MCF 10A (cell line): ENCODE measurements around the gene LCAT. TPM values are rescaled to one million over a fixed set of nuclear protein-coding genes. Genes with fewer than 3 reads are reported as not detected.
A peak's percentile ranks its signal among the peaks of the same experiment; 100 is the strongest.
"Not testable (repeated sequence)": the region's sequence is repeated elsewhere in the genome, so short reads cannot be mapped to it uniquely, and the experiment has no call there.

Experiments used
- BruUV-seq: library from RNA; stranded (reverse); fragments of 400-500 nt; replicated peaks from 2 replicates; lab custom pipeline; 2021; lab: Mats Ljungman, UMichigan
- CTCF ChIA-PET: fragments of 300-600 bp; sonication (Branson Sonifier 250); formaldehyde crosslinking; extraction: SDS; loops from one replicate; lab custom pipeline; 2021; ENCODE audit warnings: antibody characterized with exemption, inconsistent platforms; lab: Yijun Ruan, JAX
- POLR2A ChIA-PET: fragments of 300-600, 350-650 bp; sonication (Branson Sonifier 250); formaldehyde crosslinking; extraction: SDS; loops from one replicate; lab custom pipeline; 2020; ENCODE audit warnings: antibody characterized with exemption, inconsistent platforms; lab: Yijun Ruan, JAX
- DNase-seq: peaks from one replicate; pipeline ENCODE4 v3.0.0-alpha.2; 2018; ENCODE audit not compliant: unreplicated experiment
- H3K27ac Mint-ChIP-seq: one replicate; pipeline ENCODE4 v1.8.0; 2022; ENCODE audit warnings: mild to moderate bottlenecking, low read depth, mixed read lengths; ENCODE audit not compliant: unreplicated experiment
- H3K27me3 Mint-ChIP-seq: one replicate; pipeline ENCODE4 v1.8.0; 2022; ENCODE audit warnings: mixed read lengths; ENCODE audit not compliant: insufficient read depth, unreplicated experiment
- H3K36me3 Mint-ChIP-seq: one replicate; pipeline ENCODE4 v1.8.0; 2022; ENCODE audit warnings: mild to moderate bottlenecking, moderate library complexity, mixed read lengths; ENCODE audit not compliant: insufficient read depth, unreplicated experiment
- H3K4me1 Mint-ChIP-seq: one replicate; pipeline ENCODE4 v1.8.0; 2022; ENCODE audit warnings: mixed read lengths; ENCODE audit not compliant: insufficient read depth, unreplicated experiment
- H3K4me3 Mint-ChIP-seq: one replicate; pipeline ENCODE4 v1.8.0; 2022; ENCODE audit warnings: mild to moderate bottlenecking, moderate library complexity, mixed read lengths; ENCODE audit not compliant: unreplicated experiment
- H3K9me3 Mint-ChIP-seq: one replicate; pipeline ENCODE4 v1.8.0; 2022; ENCODE audit warnings: mixed read lengths; ENCODE audit not compliant: unreplicated experiment
- intact Hi-C: fragments of 100-400 bp; cut with micrococcal nuclease; formaldehyde crosslinking; loops from 2 replicates; pipeline ENCODE4 v1.14.1; 2022
- total RNA-seq: library from RNA; stranded (reverse); gene quantifications from 2 replicates; pipeline ENCODE4 v1.2.3, GENCODE V29; 2022
- TF ChIP-seq, protein P1 (sequence below): fragments of 200-600 bp; IDR thresholded peaks from one replicate; pipeline ENCODE4 v1.8.0; 2022; ENCODE audit warnings: antibody characterized with exemption, mild to moderate bottlenecking; ENCODE audit not compliant: unreplicated experiment

The LCAT gene
- total RNA-seq, 1 experiment from 2014 or later, result 35.3 TPM

DNA sequence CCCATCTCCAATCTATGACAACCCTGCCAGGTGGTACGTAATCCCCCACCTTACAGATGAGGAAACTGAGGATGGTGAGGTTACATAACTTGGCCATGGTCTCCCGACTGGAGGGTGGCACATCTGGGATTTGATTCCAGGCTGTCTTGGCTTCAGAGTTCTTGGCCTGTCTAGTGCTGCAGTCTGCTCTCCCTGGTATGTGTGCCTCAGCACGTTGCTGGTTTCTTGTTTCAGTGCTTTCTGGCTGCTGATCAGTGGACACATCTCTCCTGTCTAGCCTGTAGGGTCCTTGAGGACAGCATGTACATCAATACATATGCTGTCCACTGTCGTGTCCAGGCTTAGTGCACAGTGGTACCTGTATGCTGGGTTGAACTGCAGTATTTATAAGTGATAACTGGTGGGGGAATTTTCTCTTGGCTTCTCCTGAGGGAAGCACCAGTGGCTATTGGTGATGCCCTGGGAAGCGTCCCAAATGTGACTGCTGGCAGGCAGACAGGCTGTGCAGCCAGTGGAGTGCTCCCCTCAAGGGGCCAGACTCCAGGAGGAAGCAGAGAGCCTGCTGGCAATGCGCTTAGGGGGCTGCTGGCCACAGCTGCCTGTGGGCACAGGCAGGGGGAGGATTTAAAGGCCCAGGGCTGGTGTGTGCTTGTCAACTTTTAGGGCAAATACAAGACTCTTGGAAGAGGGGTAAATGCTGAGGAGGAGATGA, 26.6 kb downstream of the LCAT start:
- DNase-seq, result no peak
- TF ChIP-seq, protein P1, sequence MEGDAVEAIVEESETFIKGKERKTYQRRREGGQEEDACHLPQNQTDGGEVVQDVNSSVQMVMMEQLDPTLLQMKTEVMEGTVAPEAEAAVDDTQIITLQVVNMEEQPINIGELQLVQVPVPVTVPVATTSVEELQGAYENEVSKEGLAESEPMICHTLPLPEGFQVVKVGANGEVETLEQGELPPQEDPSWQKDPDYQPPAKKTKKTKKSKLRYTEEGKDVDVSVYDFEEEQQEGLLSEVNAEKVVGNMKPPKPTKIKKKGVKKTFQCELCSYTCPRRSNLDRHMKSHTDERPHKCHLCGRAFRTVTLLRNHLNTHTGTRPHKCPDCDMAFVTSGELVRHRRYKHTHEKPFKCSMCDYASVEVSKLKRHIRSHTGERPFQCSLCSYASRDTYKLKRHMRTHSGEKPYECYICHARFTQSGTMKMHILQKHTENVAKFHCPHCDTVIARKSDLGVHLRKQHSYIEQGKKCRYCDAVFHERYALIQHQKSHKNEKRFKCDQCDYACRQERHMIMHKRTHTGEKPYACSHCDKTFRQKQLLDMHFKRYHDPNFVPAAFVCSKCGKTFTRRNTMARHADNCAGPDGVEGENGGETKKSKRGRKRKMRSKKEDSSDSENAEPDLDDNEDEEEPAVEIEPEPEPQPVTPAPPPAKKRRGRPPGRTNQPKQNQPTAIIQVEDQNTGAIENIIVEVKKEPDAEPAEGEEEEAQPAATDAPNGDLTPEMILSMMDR, result no peak
- intact Hi-C loops, result loop anchor here (5.0 kb wide), 1 partner anchor 75 kb away; the partner anchor contains the start of gene THAP11
- Mint-ChIP-seq H3K9me3 (no peaks in the 10 kb centered on the region), H3K4me1 (peaks cover 15% of the 10 kb centered on the region), H3K27ac (peak overlapping the region; percentile 65), H3K36me3 (peaks cover 21% of the 10 kb centered on the region), H3K4me3 (no peak overlapping the region), H3K27me3 (no peaks in the 10 kb centered on the region)
- CTCF ChIA-PET, result interaction anchor here (0.8 to 1.7 kb wide), 7 partner anchors 10 to 147 kb away, joined by 3 to 12 read pairs (median 4); no protein-coding TSS in a partner anchor
- POLR2A ChIA-PET, result interaction anchor here (0.7 to 1.6 kb wide), 6 partner anchors 18 to 73 kb away, joined by 3 to 10 read pairs (median 4); partner anchors contain the start of genes PSKH1 and PSMB10
- no TSS peak for BruUV-seq

DNA sequence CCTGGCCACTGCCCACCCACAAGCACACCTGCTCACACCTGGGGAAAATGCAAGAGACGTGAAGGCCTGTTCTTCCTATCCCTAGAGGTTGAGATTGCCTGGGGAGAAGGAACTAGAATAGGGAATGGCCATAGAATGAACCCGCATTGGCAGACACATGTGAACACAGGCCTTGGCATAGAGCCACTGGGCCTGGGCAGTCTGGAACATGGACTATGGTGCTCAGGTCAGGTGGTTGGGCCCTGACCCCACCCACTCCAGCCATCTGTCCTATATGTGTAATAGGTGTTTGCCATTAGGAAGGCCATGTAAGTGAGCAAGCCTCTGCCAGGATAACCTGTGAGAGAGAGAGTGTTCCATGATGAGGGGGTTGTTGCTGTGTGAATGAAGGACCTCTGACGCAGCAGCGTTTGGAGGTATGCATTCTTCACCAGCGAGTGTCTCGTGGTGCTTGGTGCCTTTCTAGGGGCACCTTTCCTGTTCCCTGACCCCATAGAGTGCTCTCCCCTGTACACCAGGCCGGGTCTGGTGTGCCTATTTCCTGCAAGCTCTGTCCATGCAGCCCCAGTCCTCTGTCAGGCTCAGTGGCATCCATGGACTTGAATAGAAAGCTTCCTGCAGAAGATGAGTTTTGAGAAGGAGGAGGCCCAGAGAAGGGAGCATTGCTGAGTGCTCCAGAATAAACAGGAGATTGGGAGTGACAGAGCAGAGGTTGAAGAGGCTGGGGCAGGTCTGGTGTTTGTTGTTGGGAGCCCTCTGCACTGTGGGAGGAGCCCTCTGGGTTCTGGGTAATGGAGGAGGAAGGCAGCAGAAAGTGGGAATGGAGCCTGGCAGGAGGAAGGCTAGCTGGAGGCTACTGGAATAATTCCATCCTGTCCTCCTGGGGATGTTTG, 27.8 kb downstream of the LCAT start:
- peaks cover 21% of the 10 kb centered on the region for H3K36me3 Mint-ChIP-seq
- TF ChIP-seq, protein P1, result no peak
- no peaks in the 10 kb centered on the region for H3K9me3 Mint-ChIP-seq
- intact Hi-C loops, result loop anchor here (5.0 kb wide), 1 partner anchor 74 kb away; the partner anchor contains the start of gene THAP11
- H3K4me3 Mint-ChIP-seq, result no peak overlapping the region
- no peak for DNase-seq
- CTCF ChIA-PET, result interaction anchor here (0.6 to 1.6 kb wide), 8 partner anchors 12 to 607 kb away, joined by 3 to 4 read pairs (median 3); no protein-coding TSS in a partner anchor
- H3K27ac Mint-ChIP-seq, result no peak overlapping the region
- POLR2A ChIA-PET, result interaction anchor here (0.5 to 1.9 kb wide), 4 partner anchors 20 to 200 kb away, joined by 3 to 7 read pairs (median 3); partner anchors contain the start of genes PSKH1 and PSMB10
- peaks cover 15% of the 10 kb centered on the region for H3K4me1 Mint-ChIP-seq
- H3K27me3 Mint-ChIP-seq, result no peaks in the 10 kb centered on the region
- BruUV-seq, result no TSS peak

DNA sequence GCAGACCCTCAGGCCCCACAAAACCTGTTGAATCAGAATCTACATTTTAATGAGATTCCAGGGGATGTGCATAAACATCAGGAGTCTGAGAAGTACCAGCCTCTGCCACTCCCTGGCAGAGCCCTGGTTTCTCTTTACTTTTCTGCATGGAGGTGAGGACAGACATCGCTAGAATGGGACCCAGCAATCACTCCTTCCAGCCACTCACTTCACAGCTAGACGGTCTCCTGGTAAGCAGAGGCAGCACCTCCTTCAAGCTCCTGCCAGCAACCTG, 28.5 kb downstream of the LCAT start:
- peaks cover 26% of the 10 kb centered on the region for H3K36me3 Mint-ChIP-seq
- not testable (repeated sequence) for H3K27me3 Mint-ChIP-seq, H3K9me3 Mint-ChIP-seq, H3K4me3 Mint-ChIP-seq, H3K27ac Mint-ChIP-seq, BruUV-seq, DNase-seq
- CTCF ChIA-PET, result interaction anchor here (0.6 to 1.6 kb wide), 7 partner anchors 11 to 607 kb away, joined by 3 to 4 read pairs (median 3); no protein-coding TSS in a partner anchor
- POLR2A ChIA-PET, result interaction anchor here (0.7 to 1.9 kb wide), 4 partner anchors 14 to 151 kb away, joined by 3 to 7 read pairs (median 3); partner anchors contain the start of genes PSKH1 and PSMB10
- H3K4me1 Mint-ChIP-seq, result peaks cover 15% of the 10 kb centered on the region
- intact Hi-C loops, result loop anchor here (5.0 kb wide), 1 partner anchor 73 kb away; the partner anchor contains the start of gene THAP11

DNA sequence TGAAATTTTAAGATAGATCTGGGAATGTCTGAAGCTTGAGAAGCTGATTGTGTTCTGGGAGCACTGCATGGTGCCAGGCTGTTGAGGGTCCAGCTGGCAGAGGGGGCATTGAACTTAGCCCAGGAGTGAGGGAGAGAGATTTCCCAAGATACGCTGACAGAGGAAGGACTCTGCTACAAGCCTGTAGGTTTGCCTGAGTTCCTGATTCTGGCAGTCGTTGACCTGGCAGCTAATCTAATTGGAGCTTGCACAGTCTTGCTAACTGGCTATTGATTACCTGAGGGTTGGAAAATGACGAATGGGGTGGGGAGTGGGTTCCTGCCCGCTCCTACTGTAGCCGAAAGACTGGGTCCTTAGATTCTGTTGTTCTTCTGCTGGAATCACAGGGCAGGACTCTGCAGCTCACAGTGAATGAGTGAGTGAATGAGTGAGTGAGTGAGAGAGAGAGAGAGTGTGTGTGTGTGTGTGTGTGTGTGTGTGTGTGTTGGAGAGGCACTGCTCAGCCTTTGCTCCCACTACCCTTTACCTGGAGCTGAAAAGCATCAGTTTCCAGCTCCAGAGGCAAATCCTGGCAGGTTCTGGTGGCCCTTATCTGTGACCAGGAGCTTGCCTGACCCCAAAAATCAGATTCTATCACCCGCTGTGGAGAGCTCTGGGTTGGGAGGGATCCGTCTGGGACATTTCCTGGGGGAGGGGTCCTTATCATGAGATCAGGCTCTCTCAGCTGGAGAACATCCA, 29.0 kb downstream of the LCAT start:
- Mint-ChIP-seq H3K9me3 (no peaks in the 10 kb centered on the region), H3K27ac (no peak overlapping the region), H3K4me1 (peaks cover 15% of the 10 kb centered on the region), H3K27me3 (no peaks in the 10 kb centered on the region), H3K36me3 (peaks cover 29% of the 10 kb centered on the region), H3K4me3 (no peak overlapping the region)
- ChIA-PET CTCF (interaction anchor here (0.6 to 1.6 kb wide), 10 partner anchors 12 to 606 kb away, joined by 3 to 4 read pairs (median 3); no protein-coding TSS in a partner anchor), POLR2A (interaction anchor here (0.7 to 1.9 kb wide), 4 partner anchors 14 to 151 kb away, joined by 3 to 7 read pairs (median 3); partner anchors contain the start of genes PSKH1 and PSMB10)
- no peak for DNase-seq
- intact Hi-C loops, result loop anchor here (5.0 kb wide), 1 partner anchor 73 kb away; the partner anchor contains the start of gene THAP11
- TF ChIP-seq, protein P1, result no peak
- no TSS peak for BruUV-seq
